RWPE1 (cell line): ENCODE measurements around the gene DSG3.

ENCODE experiments used
- CTCF ChIA-PET: fragments of 350-600 bp; sonication (Branson Sonifier 250); formaldehyde crosslinking; extraction: SDS; loops from one replicate; lab custom pipeline; 2021; lab: Yijun Ruan, JAX
- POLR2A ChIA-PET: fragments of 400-600 bp; formaldehyde crosslinking; extraction: SDS; loops from one replicate; lab custom pipeline; 2020; ENCODE audit warnings: antibody characterized with exemption; ENCODE audit not compliant: low non-redundant PET; lab: Yijun Ruan, JAX
- DNase-seq: peaks from one replicate; pipeline ENCODE4 v3.0.0; 2012; ENCODE audit warnings: low spot score
- H3K27ac ChIP-seq: fragments of 450-650 bp; 2 replicates; pipeline ENCODE4 v1.5.1; 2017
- TF ChIP-seq, protein P1 (sequence below): fragments of 450-650 bp; conservative IDR thresholded peaks from 2 replicates; pipeline ENCODE4 v1.5.1; 2017; ENCODE audit warnings: low read depth, mild to moderate bottlenecking

Gene DSG3

DNA sequence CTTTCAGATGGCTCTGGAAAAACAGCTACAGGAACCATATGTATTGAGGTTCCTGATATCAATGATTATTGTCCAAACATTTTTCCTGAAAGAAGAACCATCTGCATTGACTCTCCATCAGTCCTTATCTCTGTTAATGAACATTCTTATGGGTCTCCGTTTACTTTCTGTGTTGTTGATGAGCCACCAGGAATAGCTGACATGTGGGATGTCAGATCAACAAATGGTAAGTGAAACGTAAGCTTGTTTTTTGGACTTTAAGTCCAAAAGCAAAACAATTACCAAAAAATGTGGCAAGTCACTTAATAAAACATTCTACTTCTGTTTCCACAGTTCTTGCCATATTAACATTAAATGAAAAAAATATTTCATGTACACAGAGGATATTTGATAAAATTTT lies 44.1 kb upstream of the DSG3 start:
- TF ChIP-seq, protein P1, sequence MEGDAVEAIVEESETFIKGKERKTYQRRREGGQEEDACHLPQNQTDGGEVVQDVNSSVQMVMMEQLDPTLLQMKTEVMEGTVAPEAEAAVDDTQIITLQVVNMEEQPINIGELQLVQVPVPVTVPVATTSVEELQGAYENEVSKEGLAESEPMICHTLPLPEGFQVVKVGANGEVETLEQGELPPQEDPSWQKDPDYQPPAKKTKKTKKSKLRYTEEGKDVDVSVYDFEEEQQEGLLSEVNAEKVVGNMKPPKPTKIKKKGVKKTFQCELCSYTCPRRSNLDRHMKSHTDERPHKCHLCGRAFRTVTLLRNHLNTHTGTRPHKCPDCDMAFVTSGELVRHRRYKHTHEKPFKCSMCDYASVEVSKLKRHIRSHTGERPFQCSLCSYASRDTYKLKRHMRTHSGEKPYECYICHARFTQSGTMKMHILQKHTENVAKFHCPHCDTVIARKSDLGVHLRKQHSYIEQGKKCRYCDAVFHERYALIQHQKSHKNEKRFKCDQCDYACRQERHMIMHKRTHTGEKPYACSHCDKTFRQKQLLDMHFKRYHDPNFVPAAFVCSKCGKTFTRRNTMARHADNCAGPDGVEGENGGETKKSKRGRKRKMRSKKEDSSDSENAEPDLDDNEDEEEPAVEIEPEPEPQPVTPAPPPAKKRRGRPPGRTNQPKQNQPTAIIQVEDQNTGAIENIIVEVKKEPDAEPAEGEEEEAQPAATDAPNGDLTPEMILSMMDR = no peak
- no peak overlapping the region for H3K27ac ChIP-seq
- ChIA-PET CTCF (no interaction called here), POLR2A (no interaction called here)
- no peak for DNase-seq

DNA sequence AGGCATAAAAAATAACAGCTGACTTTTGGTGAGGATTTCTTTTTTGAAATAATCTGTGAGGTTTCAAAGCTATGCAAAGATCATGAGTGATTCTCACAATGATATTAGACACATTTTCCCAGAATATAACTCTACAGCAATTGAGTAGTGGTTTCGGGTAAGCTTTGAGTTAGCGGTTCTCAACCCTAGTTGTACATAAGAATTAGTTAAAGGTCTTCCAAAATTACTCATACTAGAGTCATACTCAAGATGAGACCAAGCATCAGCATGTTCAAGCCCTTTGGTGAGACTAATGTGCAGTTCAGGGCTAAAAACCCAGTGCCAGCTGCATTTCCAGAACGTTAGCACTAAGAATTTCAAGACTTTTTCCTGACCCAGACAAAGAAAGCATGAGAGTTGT lies 39.9 kb upstream of the DSG3 start:
- TF ChIP-seq, protein P1 = no peak
- no peak overlapping the region for H3K27ac ChIP-seq
- DNase-seq = no peak
- ChIA-PET CTCF (no interaction called here), POLR2A (no interaction called here)

DNA sequence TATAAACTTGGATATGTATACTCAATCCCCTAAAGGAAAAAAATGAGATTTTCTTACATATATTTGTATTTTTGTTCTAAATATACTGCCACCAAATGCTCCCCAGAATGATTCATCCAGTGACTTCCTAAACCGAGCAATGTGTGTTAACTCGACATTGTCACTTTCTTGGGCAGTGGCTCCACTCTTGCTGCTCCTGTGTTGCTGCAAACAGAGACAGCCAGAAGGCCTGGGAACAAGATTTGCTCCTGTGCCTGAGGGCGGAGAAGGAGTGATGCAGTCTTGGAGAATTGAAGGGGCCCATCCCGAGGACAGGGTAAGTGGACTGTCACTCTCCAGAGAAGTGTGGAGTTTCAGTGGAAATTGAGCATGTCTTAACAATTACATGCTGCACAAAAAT lies 38.3 kb upstream of the DSG3 start:
- TF ChIP-seq, protein P1 = no peak
- CTCF ChIA-PET = no interaction called here
- DNase-seq = no peak
- no peak overlapping the region for H3K27ac ChIP-seq
- POLR2A ChIA-PET = no interaction called here

DNA sequence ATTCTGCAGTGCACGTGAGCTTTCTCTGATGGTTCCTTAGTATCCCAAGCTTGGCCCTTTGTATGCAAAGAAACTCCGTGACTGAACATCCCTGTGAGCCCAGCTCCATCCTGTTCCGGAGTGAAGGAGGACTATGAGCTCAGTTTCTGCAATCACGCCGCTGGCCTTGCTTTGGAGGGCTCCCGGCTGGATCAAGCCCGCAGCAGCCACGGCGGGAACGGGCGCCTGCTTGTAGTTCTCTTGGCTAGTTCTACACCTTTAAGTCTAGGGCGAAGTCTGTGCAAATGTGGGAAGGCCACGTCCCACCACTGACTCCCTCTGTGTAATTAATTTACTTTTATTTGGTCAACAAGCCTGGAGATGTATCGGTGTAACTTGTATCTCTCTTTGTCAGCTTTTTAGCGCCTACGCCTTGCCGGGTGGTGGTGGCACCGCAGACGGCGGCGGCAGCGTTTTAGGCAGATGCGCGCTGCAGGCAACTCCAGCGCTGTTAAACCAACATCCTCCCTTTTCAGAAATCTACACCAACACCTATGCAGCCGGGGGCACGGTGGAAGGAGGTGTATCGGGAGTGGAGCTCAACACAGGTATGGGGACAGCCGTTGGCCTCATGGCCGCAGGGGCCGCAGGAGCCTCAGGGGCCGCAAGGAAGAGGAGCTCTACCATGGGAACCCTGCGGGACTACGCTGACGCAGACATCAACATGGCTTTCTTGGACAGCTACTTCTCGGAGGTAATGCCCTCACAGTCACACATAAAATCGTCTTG lies 36.6 kb upstream of the DSG3 start:
- H3K27ac ChIP-seq = no peak overlapping the region
- CTCF ChIA-PET = interaction anchor here (0.5 to 0.6 kb wide), 2 partner anchors 151 to 268 kb away, joined by 3 read pairs; no protein-coding TSS in a partner anchor
- POLR2A ChIA-PET = no interaction called here
- no peak for DNase-seq
- TF ChIP-seq, protein P1 = no peak

DNA sequence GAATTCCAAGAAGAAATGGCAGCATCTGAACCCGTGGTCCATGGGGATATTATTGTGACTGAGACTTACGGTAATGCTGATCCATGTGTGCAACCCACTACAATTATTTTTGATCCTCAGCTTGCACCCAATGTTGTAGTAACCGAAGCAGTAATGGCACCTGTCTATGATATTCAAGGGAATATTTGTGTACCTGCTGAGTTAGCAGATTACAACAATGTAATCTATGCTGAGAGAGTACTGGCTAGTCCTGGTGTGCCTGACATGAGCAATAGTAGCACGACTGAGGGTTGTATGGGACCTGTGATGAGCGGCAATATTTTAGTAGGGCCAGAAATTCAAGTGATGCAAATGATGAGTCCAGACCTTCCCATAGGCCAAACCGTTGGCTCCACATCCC lies 34.4 kb upstream of the DSG3 start:
- CTCF ChIA-PET = no interaction called here
- no peak overlapping the region for H3K27ac ChIP-seq
- TF ChIP-seq, protein P1 = no peak
- POLR2A ChIA-PET = no interaction called here
- DNase-seq = no peak

DNA sequence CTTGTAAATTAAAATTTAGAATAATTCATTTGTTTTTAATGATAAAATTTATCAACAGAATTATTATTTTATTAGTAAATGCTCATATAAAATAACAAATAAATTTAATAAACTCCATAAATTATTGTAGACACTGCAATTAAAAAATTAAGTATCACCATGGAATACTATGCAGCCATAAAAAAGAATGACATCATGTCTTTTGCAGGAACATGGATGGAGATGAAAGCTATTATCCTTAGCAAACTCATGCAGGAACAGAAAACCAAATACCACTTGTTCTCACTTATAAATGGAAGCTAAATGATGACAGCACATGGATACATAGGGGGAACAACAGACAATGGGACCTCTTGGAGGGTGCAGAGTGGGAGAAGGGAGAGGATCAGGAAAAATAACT lies 29.7 kb upstream of the DSG3 start:
- ChIA-PET POLR2A (no interaction called here), CTCF (no interaction called here)
- DNase-seq = no peak

More for the DNA sequence above, 29.7 kb upstream of the DSG3 start:
- no peak overlapping the region for H3K27ac ChIP-seq
- TF ChIP-seq, protein P1 = no peak
